ENCODE data around the gene PTOV1.

Gene PTOV1

GRCh38 chr19:49840736-49841249, 10.2 kb upstream of the PTOV1 start:
- FAIRE-seq (no peak), DNase-seq (ENCODE audit: insufficient read length, low spot score) (no peak)

- DNase-seq (ENCODE audit: insufficient read length, low spot score) = no peak
- no peak for FAIRE-seq
Measured at GRCh38 chr19:49843265-49843664, 7.7 kb upstream of the PTOV1 start.

- DNase-seq (ENCODE audit: insufficient read length, low spot score) = no peak
- no peak for FAIRE-seq
Measured at GRCh38 chr19:49844138-49845095, 6.5 kb upstream of the PTOV1 start.

- DNase-seq (ENCODE audit: insufficient read length, low spot score) (no peak), FAIRE-seq (no peak)
Measured at GRCh38 chr19:49845414-49845813, 5.5 kb upstream of the PTOV1 start.

- no peak for DNase-seq (ENCODE audit: insufficient read length, low spot score)
- FAIRE-seq = no peak
Measured at GRCh38 chr19:49846408-49846807, 4.6 kb upstream of the PTOV1 start.

- no peak for FAIRE-seq
- DNase-seq (ENCODE audit: insufficient read length, low spot score) = peak; percentile 53
Measured at GRCh38 chr19:49847731-49848696, 2.9 kb upstream of the PTOV1 start.

GRCh38 chr19:49848938-49849337, 2.0 kb upstream of the PTOV1 start:
- FAIRE-seq (no peak), DNase-seq (ENCODE audit: insufficient read length, low spot score) (no peak)

GRCh38 chr19:49849433-49850220, 1.3 kb upstream of the PTOV1 start:
- DNase-seq (ENCODE audit: insufficient read length, low spot score) (no peak), FAIRE-seq (no peak)

- DNase-seq (ENCODE audit: insufficient read length, low spot score) = no peak
- no peak for FAIRE-seq
Measured at GRCh38 chr19:49850221-49850486, 805 bp upstream of the PTOV1 start.

- no peak for DNase-seq (ENCODE audit: insufficient read length, low spot score)
Measured at GRCh38 chr19:49851456-49852259, 699 bp downstream of the PTOV1 start.

GRCh38 chr19:49852631-49853126, 1.7 kb downstream of the PTOV1 start:
- DNase-seq (ENCODE audit: insufficient read length, low spot score) (no peak), FAIRE-seq (no peak)

More at GRCh38 chr19:49851456-49852259, 699 bp downstream of the PTOV1 start:
- no peak for FAIRE-seq

- no peak for DNase-seq (ENCODE audit: insufficient read length, low spot score)
- FAIRE-seq = no peak
Measured at GRCh38 chr19:49853852-49854377, 3.0 kb downstream of the PTOV1 start.

GRCh38 chr19:49854378-49855263, 3.7 kb downstream of the PTOV1 start:
- DNase-seq (ENCODE audit: insufficient read length, low spot score) = no peak
- no peak for FAIRE-seq

GRCh38 chr19:49855277-49855675, 4.3 kb downstream of the PTOV1 start:
- FAIRE-seq = no peak
- no peak for DNase-seq (ENCODE audit: insufficient read length, low spot score)

GRCh38 chr19:49855676-49856573, 5.0 kb downstream of the PTOV1 start:
- no peak for DNase-seq (ENCODE audit: insufficient read length, low spot score)
- no peak for FAIRE-seq

- DNase-seq (ENCODE audit: insufficient read length, low spot score) = no peak
- no peak for FAIRE-seq
Measured at GRCh38 chr19:49856574-49857021, 5.6 kb downstream of the PTOV1 start.

All from HTR-8/SVneo (cell line).